NCI-H2081 (cell line): ENCODE measurements around the gene KLF8.

Source experiments
- DNase-seq, 2 experiments: peaks; one replicate each; lab custom pipeline; 2025; lab: John Stamatoyannopoulos, UW

The KLF8 gene

GRCh38 chrX:56310581-56310980 lies 78.4 kb downstream of the KLF8 start:
- no peak for DNase-seq

- no peak for DNase-seq
Measured at GRCh38 chrX:56313308-56313707, 81.2 kb downstream of the KLF8 start.

- DNase-seq: no peak
Measured at GRCh38 chrX:56314334-56314733, 82.2 kb downstream of the KLF8 start.

GRCh38 chrX:56318076-56318475 lies 85.9 kb downstream of the KLF8 start:
- no peak for DNase-seq

- no peak for DNase-seq
Measured at GRCh38 chrX:56319165-56319564, 87.0 kb downstream of the KLF8 start.
